ENCODE measurements around the gene CLDN15.

CLDN15 gene

DNA sequence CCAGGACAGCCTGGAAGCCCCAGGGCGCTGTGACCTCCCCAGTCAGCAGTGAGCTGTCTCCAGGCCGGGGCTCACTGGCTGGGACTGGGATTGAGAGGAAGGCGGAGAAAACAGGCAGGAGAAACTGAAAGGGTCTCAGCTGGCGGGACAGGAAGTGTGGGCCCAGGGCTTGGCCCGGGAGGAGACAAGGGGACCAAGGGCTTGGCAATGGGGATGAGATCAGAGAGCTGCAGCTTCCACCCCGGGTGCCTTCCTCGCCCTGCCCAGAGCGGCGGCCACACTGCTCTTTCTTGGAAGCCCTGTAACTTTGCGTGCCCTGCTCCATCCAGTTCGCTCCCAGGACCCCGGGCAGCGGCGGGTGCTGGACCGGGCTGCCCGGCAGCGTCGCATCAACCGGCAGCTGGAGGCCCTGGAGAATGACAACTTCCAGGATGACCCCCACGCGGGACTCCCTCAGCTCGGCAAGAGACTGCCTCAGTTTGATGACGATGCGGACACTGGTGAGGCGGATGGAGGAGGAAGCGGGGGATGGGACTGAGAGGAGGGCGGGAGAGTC is 15.2 kb downstream of the CLDN15 start:
- intact Hi-C loops (cut with DNase I; ENCODE audit: low total_unique reads): no loop called here
- Histone ChIP-seq H3K27ac (no peak overlapping the region), H3K9me3 (no peaks in the 10 kb centered on the region), H3K36me3 (peaks cover 27 to 59% (median 50%) of the 10 kb centered on the region in 3 donors), H3K4me3 (no peak overlapping the region), H3K4me1 (peaks cover 0 to 24% (median 14%) of the 10 kb centered on the region in 4 donors), H3K27me3 (no peaks in the 10 kb centered on the region)
- no peak for DNase-seq
- no peak for TF ChIP-seq CTCF (IDR thresholded peaks at IDR 0.05)

GRCh38 chr7:101220295-101220694 is 17.3 kb downstream of the CLDN15 start:
- Histone ChIP-seq H3K36me3 (peaks cover 19 to 47% (median 31%) of the 10 kb centered on the region in 3 donors), H3K9me3 (no peaks in the 10 kb centered on the region), H3K27ac (no peak overlapping the region), H3K27me3 (no peaks in the 10 kb centered on the region), H3K4me3 (no peak overlapping the region), H3K4me1 (peaks cover 0 to 41% (median 26%) of the 10 kb centered on the region in 4 donors)
- intact Hi-C loops (cut with DNase I; ENCODE audit: low total_unique reads): no loop called here
- TF ChIP-seq CTCF (IDR thresholded peaks at IDR 0.05): no peak
- DNase-seq: no peak

GRCh38 chr7:101218236-101219125 is 19.1 kb downstream of the CLDN15 start:
- Histone ChIP-seq H3K4me3 (peak overlapping the region; percentile 65 to 94), H3K27me3 (no peaks in the 10 kb centered on the region), H3K27ac (peak overlapping the region; percentile 81 to 82), H3K4me1 (peaks cover 0 to 41% (median 26%) of the 10 kb centered on the region in 4 donors), H3K36me3 (peaks cover 1 to 45% (median 24%) of the 10 kb centered on the region in 3 donors), H3K9me3 (no peaks in the 10 kb centered on the region)
- no peak for DNase-seq
- intact Hi-C loops (cut with DNase I; ENCODE audit: low total_unique reads): loop anchor here (2.0 kb wide), 1 partner anchor 34 kb away; no protein-coding TSS in a partner anchor
- TF ChIP-seq CTCF (IDR thresholded peaks at IDR 0.05): no peak

DNA sequence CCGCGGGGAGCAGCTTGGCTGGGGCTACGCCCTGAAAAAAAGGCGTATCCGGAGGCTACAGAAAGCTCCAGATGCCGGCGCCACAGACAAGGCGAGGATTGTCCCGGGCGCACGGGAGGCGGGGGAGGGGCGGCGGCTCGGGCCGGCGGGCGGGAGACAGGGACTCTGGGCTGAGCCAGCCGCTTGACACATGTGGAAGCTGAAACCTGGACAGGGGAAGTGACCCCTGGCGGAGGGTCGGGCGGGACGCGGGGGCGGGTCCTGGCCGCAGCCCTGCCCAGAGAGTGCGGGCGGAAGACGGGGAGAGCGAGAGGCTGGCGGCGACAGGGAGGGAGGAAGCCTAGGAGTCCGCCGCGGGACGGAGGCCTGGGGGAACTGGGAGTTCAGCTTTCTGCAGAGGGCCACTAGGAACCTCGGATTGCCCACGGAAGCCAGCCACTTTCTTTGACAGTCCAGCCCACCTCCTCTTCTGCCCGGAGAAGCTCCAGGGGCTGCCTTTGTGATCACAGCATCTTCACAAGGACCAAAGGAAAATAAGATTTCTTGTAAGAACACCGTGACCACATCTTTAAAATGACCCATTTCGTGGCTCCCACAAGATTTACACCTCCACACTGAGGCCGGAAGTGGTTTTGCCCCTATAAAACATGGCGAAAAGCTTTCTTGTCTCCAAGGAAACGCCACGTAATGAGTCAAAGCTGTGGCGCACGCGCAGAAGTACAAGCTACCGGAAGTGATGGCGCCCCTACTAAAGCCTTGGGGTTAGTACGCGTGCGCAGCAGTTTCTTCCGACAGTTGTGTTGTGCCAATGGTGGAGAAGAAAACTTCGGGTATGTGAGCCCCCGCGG is 20.0 kb downstream of the CLDN15 start, which contains the start of the genes PLOD3 and ZNHIT1:
Gene PLOD3, minus strand, starts transcription at position 194 of the 848 bp plus-strand sequence. CDS start 307 bp downstream, outside the sequence.
Gene ZNHIT1, plus strand, starts transcription at position 778 of the 848 bp plus-strand sequence. Its CDS starts 31 bp downstream, at position 809.
- H3K4me3 ChIP-seq: peak within 1 kb of the TSS; percentile 65 to 94
- H3K36me3 ChIP-seq: peaks cover 0 to 45% (median 20%) of the 10 kb centered on the region in 3 donors
- peak; percentile 97 to 98 for DNase-seq
- intact Hi-C loops (cut with DNase I; ENCODE audit: low total_unique reads): loop anchor here (2.0 kb wide), 1 partner anchor 35 kb away; no protein-coding TSS in a partner anchor
- no peaks in the 10 kb centered on the region for H3K9me3 ChIP-seq
- H3K27ac ChIP-seq: peak within 1 kb of the TSS; percentile 81 to 82
- peaks cover 0 to 41% (median 26%) of the 10 kb centered on the region in 4 donors for H3K4me1 ChIP-seq
- H3K27me3 ChIP-seq: no peaks in the 10 kb centered on the region
- TF ChIP-seq CTCF (IDR thresholded peaks at IDR 0.05): no peak

DNA sequence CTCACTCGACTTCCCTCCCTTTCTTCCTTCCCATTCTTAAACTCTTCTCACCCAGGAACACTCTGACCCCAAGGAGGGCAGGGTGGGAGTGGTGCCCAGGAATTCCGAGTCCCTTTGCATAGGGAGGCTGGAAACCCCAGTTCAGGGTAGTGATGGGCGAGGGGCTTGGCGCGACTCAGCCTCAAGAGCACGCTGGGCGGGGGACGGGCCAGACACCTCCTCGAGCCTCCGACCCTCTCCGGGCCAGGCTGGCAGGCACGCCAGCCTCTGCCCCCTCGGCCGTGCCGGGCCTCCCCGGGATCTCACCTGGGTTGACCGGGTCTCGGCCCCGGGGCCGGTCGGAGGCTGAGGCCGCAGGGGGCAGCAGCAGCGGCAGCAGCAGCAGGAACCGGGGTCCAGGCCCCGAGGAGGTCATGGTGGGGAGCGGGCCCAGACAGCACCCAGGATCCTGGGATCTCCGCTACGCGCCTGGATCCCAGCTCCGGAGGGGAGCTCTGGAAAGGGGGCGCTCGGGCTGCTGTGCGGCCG is 20.7 kb downstream of the CLDN15 start:
- Histone ChIP-seq H3K27me3 (no peaks in the 10 kb centered on the region), H3K4me1 (peaks cover 0 to 41% (median 26%) of the 10 kb centered on the region in 4 donors), H3K36me3 (peaks cover 6 to 47% (median 23%) of the 10 kb centered on the region in 3 donors), H3K27ac (peak overlapping the region; percentile 81 to 82), H3K9me3 (no peaks in the 10 kb centered on the region), H3K4me3 (peak overlapping the region; percentile 65 to 94)
- no peak for TF ChIP-seq CTCF (IDR thresholded peaks at IDR 0.05)
- intact Hi-C loops (cut with DNase I; ENCODE audit: low total_unique reads): no loop called here
- peak in 1 of 2 donors; percentile 66 for DNase-seq

All from tibial artery (tissue), 4 donors.